MM.1S (cell line): ENCODE data around the gene ZNF618.

Source experiments
- DNase-seq: peaks from one replicate; pipeline ENCODE4 v3.0.0-alpha.2; 2015
- H2AFZ ChIP-seq: fragments of 300-600 bp; sonication (generic); 2 replicates; pipeline ENCODE4 v1.6.0; 2016; ENCODE audit warnings: antibody characterized with exemption, low read length
- H3F3A ChIP-seq: fragments of 300-600 bp; sonication (generic); 2 replicates; pipeline ENCODE4 v1.6.1; 2016; ENCODE audit warnings: mild to moderate bottlenecking, antibody characterized with exemption, low read length, moderate library complexity, mixed read lengths; ENCODE audit not compliant: insufficient read depth
- H3K27ac ChIP-seq: fragments of 300-600 bp; sonication (generic); 2 replicates; pipeline ENCODE4 v1.5.1; 2016; ENCODE audit warnings: mild to moderate bottlenecking, low read length
- H3K27me3 ChIP-seq: fragments of 300-600 bp; sonication (generic); replicated peaks from 2 replicates; pipeline ENCODE4 v1.6.0; 2016; ENCODE audit warnings: low read length; ENCODE audit not compliant: insufficient read depth
- H3K36me3 ChIP-seq: fragments of 300-600 bp; sonication (generic); replicated peaks from 2 replicates; pipeline ENCODE4 v1.6.1; 2016; ENCODE audit warnings: mild to moderate bottlenecking, low read length, mixed read lengths; ENCODE audit not compliant: insufficient read depth
- H3K4me1 ChIP-seq: fragments of 300-600 bp; sonication (generic); 2 replicates; pipeline ENCODE4 v1.6.1; 2016; ENCODE audit warnings: low read length, mixed read lengths
- H3K4me2 ChIP-seq: fragments of 300-600 bp; sonication (generic); 2 replicates; pipeline ENCODE4 v1.6.0; 2016; ENCODE audit warnings: low read depth, low read length
- H3K4me3 ChIP-seq: fragments of 300-600 bp; sonication (generic); 2 replicates; pipeline ENCODE4 v1.5.1; 2016; ENCODE audit warnings: low read length, mixed read lengths
- H3K79me2 ChIP-seq: fragments of 300-600 bp; sonication (generic); 2 replicates; pipeline ENCODE4 v1.6.1; 2016; ENCODE audit warnings: mixed run types, low read length, mixed read lengths
- H3K9ac ChIP-seq: fragments of 300-600 bp; sonication (generic); 2 replicates; pipeline ENCODE4 v1.6.1; 2016; ENCODE audit warnings: low read length, mixed read lengths
- H3K9me2 ChIP-seq: fragments of 300-600 bp; sonication (generic); replicated peaks from 2 replicates; pipeline ENCODE4 v1.6.1; 2016; ENCODE audit warnings: mild to moderate bottlenecking, low read length, mixed read lengths; ENCODE audit not compliant: insufficient read depth
- H3K9me3 ChIP-seq: fragments of 300-600 bp; sonication (generic); replicated peaks from 2 replicates; pipeline ENCODE4 v1.6.1; 2016; ENCODE audit warnings: mild to moderate bottlenecking, low read length, mixed read lengths; ENCODE audit not compliant: insufficient read depth
- H4K20me1 ChIP-seq: fragments of 300-600 bp; sonication (generic); 2 replicates; pipeline ENCODE4 v1.6.1; 2016; ENCODE audit warnings: mild to moderate bottlenecking, low read length, moderate library complexity, mixed read lengths; ENCODE audit not compliant: insufficient read depth
- CTCF ChIP-seq: fragments of 300-600 bp; sonication (generic); IDR thresholded peaks from 2 replicates; pipeline ENCODE4 v1.5.1; 2016; ENCODE audit warnings: antibody characterized with exemption, low read length, mixed read lengths
- EZH2 ChIP-seq: fragments of 300-600 bp; sonication (generic); optimal IDR thresholded peaks from 2 replicates; pipeline ENCODE3; 2017; ENCODE audit warnings: low read depth, mild to moderate bottlenecking, antibody characterized with exemption, low read length, mixed read lengths
- EZH2phosphoT487 ChIP-seq: fragments of 300-600 bp; sonication (generic); IDR thresholded peaks from 2 replicates; pipeline ENCODE4 v1.6.1; 2018; ENCODE audit warnings: antibody characterized with exemption, low read length

ZNF618 gene

GRCh38 chr9:114084282-114085073, 208.4 kb downstream of the ZNF618 start:
- H3K27ac ChIP-seq = no peak overlapping the region
- H3K36me3 ChIP-seq = no peaks in the 10 kb centered on the region
- no peaks in the 10 kb centered on the region for H3K9me3 ChIP-seq
- no peak overlapping the region for H3K4me2 ChIP-seq
- H4K20me1 ChIP-seq = no peaks in the 10 kb centered on the region
- H3K79me2 ChIP-seq = no peaks in the 10 kb centered on the region
- no peak overlapping the region for H3K4me3 ChIP-seq
- H3K9ac ChIP-seq = no peak overlapping the region
- no peaks in the 10 kb centered on the region for H3K27me3 ChIP-seq
- no peak for DNase-seq
- H2AFZ ChIP-seq = no peak overlapping the region
- TF ChIP-seq EZH2 = no peak
- no peak for TF ChIP-seq CTCF
- no peak for TF ChIP-seq EZH2phosphoT487
- no peaks in the 10 kb centered on the region for H3K9me2 ChIP-seq
- H3F3A ChIP-seq = no peaks in the 10 kb centered on the region
- no peaks in the 10 kb centered on the region for H3K4me1 ChIP-seq

- no peak overlapping the region for H3K4me2 ChIP-seq
- no peaks in the 10 kb centered on the region for H3K9me3 ChIP-seq
- no peaks in the 10 kb centered on the region for H3K4me1 ChIP-seq
- H3F3A ChIP-seq = no peaks in the 10 kb centered on the region
- H3K9me2 ChIP-seq = no peaks in the 10 kb centered on the region
- H2AFZ ChIP-seq = no peak overlapping the region
- H3K79me2 ChIP-seq = no peaks in the 10 kb centered on the region
- H3K36me3 ChIP-seq = no peaks in the 10 kb centered on the region
- no peaks in the 10 kb centered on the region for H4K20me1 ChIP-seq
- no peak overlapping the region for H3K27ac ChIP-seq
- H3K9ac ChIP-seq = no peak overlapping the region
- no peak for DNase-seq
- H3K4me3 ChIP-seq = no peak overlapping the region
- H3K27me3 ChIP-seq = no peaks in the 10 kb centered on the region
- TF ChIP-seq EZH2 (no peak), CTCF (no peak), EZH2phosphoT487 (no peak)
Observed at GRCh38 chr9:114085387-114085789, 209.3 kb downstream of the ZNF618 start.

GRCh38 chr9:114086009-114086408, 209.9 kb downstream of the ZNF618 start:
- no peaks in the 10 kb centered on the region for H3F3A ChIP-seq
- H3K79me2 ChIP-seq = no peaks in the 10 kb centered on the region
- no peaks in the 10 kb centered on the region for H3K9me2 ChIP-seq
- no peaks in the 10 kb centered on the region for H4K20me1 ChIP-seq
- no peak overlapping the region for H3K4me3 ChIP-seq
- H3K9ac ChIP-seq = no peak overlapping the region
- H3K4me1 ChIP-seq = no peaks in the 10 kb centered on the region
- no peak for DNase-seq
- H3K36me3 ChIP-seq = no peaks in the 10 kb centered on the region
- H3K27ac ChIP-seq = no peak overlapping the region
- H2AFZ ChIP-seq = no peak overlapping the region
- H3K9me3 ChIP-seq = no peaks in the 10 kb centered on the region
- H3K4me2 ChIP-seq = no peak overlapping the region
- no peak for TF ChIP-seq CTCF
- TF ChIP-seq EZH2 = no peak
- TF ChIP-seq EZH2phosphoT487 = no peak
- H3K27me3 ChIP-seq = no peaks in the 10 kb centered on the region
